H1 (cell line): ENCODE data around the gene SPG7. TPM values are rescaled to one million over a fixed set of nuclear protein-coding genes. Genes with fewer than 3 reads are reported as not detected.

Experiments
- CTCF ChIA-PET: fragments of 300-600 bp; sonication (Branson Sonifier 250); formaldehyde crosslinking; loops from one replicate; lab custom pipeline; 2021; ENCODE audit not compliant: partially characterized antibody; lab: Charles Lee
- POLR2A ChIA-PET: fragments of 300-600 bp; sonication (Branson Sonifier 250); formaldehyde crosslinking; loops from one replicate; lab custom pipeline; 2021; ENCODE audit warnings: inconsistent platforms; ENCODE audit not compliant: partially characterized antibody; lab: Charles Lee
- DNase-seq, 2 experiments: peaks; one replicate each; pipeline versions ENCODE4 v3.0.0 to v3.0.0-alpha.2; 2010 to 2022; ENCODE audit warnings: low spot score in 2 of 2, low read depth in 1 of 2, mixed read lengths in 1 of 2
- FAIRE-seq: peaks from 2 replicates; lab custom pipeline; 2011; peaks lifted over from hg19 to GRCh38; lab: Jason Lieb, UNC
- H2AFZ ChIP-seq: 2 replicates; pipeline ENCODE4 v1.8.1; 2012; ENCODE audit warnings: low read length, inconsistent platforms
- H2AK5ac ChIP-seq: 2 replicates; pipeline ENCODE4 v1.6.1; 2013; ENCODE audit warnings: low read depth, low read length
- H2BK120ac ChIP-seq: replicated peaks from 2 replicates; pipeline ENCODE3; 2013; ENCODE audit warnings: low read depth, low read length, inconsistent platforms
- H2BK12ac ChIP-seq: 2 replicates; pipeline ENCODE4 v1.6.1; 2013; ENCODE audit warnings: low read depth, low read length
- H2BK15ac ChIP-seq: 2 replicates; pipeline ENCODE4 v1.6.1; 2013; ENCODE audit warnings: low read length
- H2BK20ac ChIP-seq: 2 replicates; pipeline ENCODE4 v1.6.1; 2013; ENCODE audit warnings: low read length
- H2BK5ac ChIP-seq: 2 replicates; pipeline ENCODE4 v1.6.1; 2013; ENCODE audit warnings: low read depth, low read length
- H3K14ac ChIP-seq: 2 replicates; pipeline ENCODE4 v1.6.1; 2013; ENCODE audit warnings: inconsistent platforms; ENCODE audit not compliant: insufficient read length
- H3K18ac ChIP-seq: 2 replicates; pipeline ENCODE4 v1.6.1; 2013; ENCODE audit warnings: low read length; ENCODE audit errors: extremely low read depth
- H3K23ac ChIP-seq: 2 replicates; pipeline ENCODE4 v1.6.1; 2013; ENCODE audit warnings: inconsistent platforms; ENCODE audit not compliant: insufficient read length
- H3K23me2 ChIP-seq: 2 replicates; pipeline ENCODE4 v1.6.1; 2013; ENCODE audit warnings: low read depth, low read length
- H3K27ac ChIP-seq: 2 replicates; pipeline ENCODE4 v1.6.1; 2011; ENCODE audit warnings: low read depth, low read length, inconsistent platforms
- H3K27me3 ChIP-seq, 4 experiments: replicated peaks in 1 of 4; 1 replicate in 1 of 4; 2 replicates in 3 of 4; pipeline versions ENCODE4 v1.6.1 to v1.8.1; 2011 to 2013; ENCODE audit warnings: low read length in 3 of 4, mild to moderate bottlenecking in 3 of 4, inconsistent platforms in 2 of 4, mixed read lengths in 2 of 4, moderate library complexity in 1 of 4; ENCODE audit not compliant: control insufficient read depth in 3 of 4, insufficient read depth in 3 of 4; ENCODE audit errors: extremely low read depth in 1 of 4
- H3K36me3 ChIP-seq, 4 experiments: 2 replicates each; pipeline versions ENCODE4 v1.6.1 to v1.8.1; 2011 to 2013; ENCODE audit warnings: mild to moderate bottlenecking in 4 of 4, low read length in 3 of 4, moderate library complexity in 2 of 4, control low read depth in 1 of 4, inconsistent platforms in 1 of 4; ENCODE audit not compliant: insufficient read depth in 4 of 4, control insufficient read depth in 2 of 4
- H3K4ac ChIP-seq: replicated peaks from 2 replicates; pipeline ENCODE3; 2013; ENCODE audit warnings: low read length, low read depth, mixed read lengths, inconsistent platforms; ENCODE audit not compliant: insufficient read length
- H3K4me1 ChIP-seq, 4 experiments: replicated peaks in 1 of 4; 1 replicate in 1 of 4; 2 replicates in 3 of 4; pipeline versions ENCODE4 v1.6.1 to v1.8.1; 2011 to 2013; ENCODE audit warnings: low read length in 3 of 4, inconsistent platforms in 2 of 4, mixed read lengths in 1 of 4; ENCODE audit not compliant: insufficient read depth in 4 of 4, control insufficient read depth in 3 of 4
- H3K4me2 ChIP-seq, 2 experiments: 2 replicates each; pipeline versions ENCODE4 v1.6.1 to v1.8.1; 2011 to 2013; ENCODE audit warnings: low read depth in 2 of 2, low read length in 2 of 2, control low read depth in 1 of 2, inconsistent platforms in 1 of 2, mild to moderate bottlenecking in 1 of 2; ENCODE audit not compliant: insufficient read depth in 1 of 2
- H3K4me3 ChIP-seq, 4 experiments: fragments of 200-600, 300-600 bp in 1 of 4; sonication (generic), shearing (Covaris generic), sonication (Bioruptor Twin) in 1 of 4; 2 replicates each; pipeline versions ENCODE4 v1.5.1 to v1.8.1; 2011 to 2016; ENCODE audit warnings: low read length in 4 of 4, low read depth in 3 of 4, control low read depth in 2 of 4, inconsistent platforms in 2 of 4, mild to moderate bottlenecking in 2 of 4, mixed read lengths in 1 of 4, moderate library complexity in 1 of 4; ENCODE audit not compliant: insufficient read depth in 2 of 4; ENCODE audit errors: extremely low read depth in 1 of 4
- H3K56ac ChIP-seq: replicated peaks from 2 replicates; pipeline ENCODE3; 2013; ENCODE audit warnings: low read depth, mild to moderate bottlenecking, mixed read lengths, low read length, inconsistent platforms; ENCODE audit not compliant: insufficient read length
- H3K79me1 ChIP-seq: 2 replicates; pipeline ENCODE4 v1.6.1; 2013; ENCODE audit warnings: low read depth, low read length, control low read depth
- H3K79me2 ChIP-seq, 2 experiments: 2 replicates each; pipeline versions ENCODE4 v1.6.1 to v1.8.1; 2012 to 2013; ENCODE audit warnings: low read length in 2 of 2, mild to moderate bottlenecking in 2 of 2, inconsistent platforms in 1 of 2; ENCODE audit not compliant: insufficient read depth in 2 of 2, control insufficient read depth in 1 of 2
- H3K9ac ChIP-seq, 4 experiments: replicated peaks in 1 of 4; 1 replicate in 1 of 4; 2 replicates in 3 of 4; pipeline versions ENCODE4 v1.6.1 to v1.8.1; 2011 to 2013; ENCODE audit warnings: low read depth in 3 of 4, low read length in 3 of 4, control low read depth in 2 of 4, mild to moderate bottlenecking in 2 of 4, moderate library complexity in 2 of 4, inconsistent platforms in 1 of 4; ENCODE audit errors: extremely low read depth in 1 of 4
- H3K9me3 ChIP-seq, 2 experiments: 2 replicates each; pipeline versions ENCODE4 v1.6.1 to v1.8.1; 2012 to 2013; ENCODE audit warnings: mild to moderate bottlenecking in 2 of 2, moderate library complexity in 2 of 2, control low read depth in 1 of 2, inconsistent platforms in 1 of 2, low read depth in 1 of 2, low read length in 1 of 2, mixed read lengths in 1 of 2; ENCODE audit not compliant: insufficient read depth in 2 of 2
- H4K20me1 ChIP-seq, 2 experiments: replicated peaks in 1 of 2; 2 replicates each; pipeline versions ENCODE3 to v1.8.1; 2011 to 2013; ENCODE audit warnings: inconsistent platforms in 2 of 2, low read length in 2 of 2, mild to moderate bottlenecking in 1 of 2; ENCODE audit not compliant: insufficient read depth in 2 of 2, control insufficient read depth in 1 of 2
- H4K5ac ChIP-seq: 2 replicates; pipeline ENCODE4 v1.6.1; 2013; ENCODE audit warnings: low read length, low read depth, mixed read lengths, inconsistent platforms; ENCODE audit not compliant: insufficient read length
- H4K8ac ChIP-seq: 2 replicates; pipeline ENCODE4 v1.8.0; 2013; ENCODE audit warnings: mild to moderate bottlenecking, moderate library complexity, low read length, inconsistent platforms; ENCODE audit not compliant: insufficient read depth; ENCODE audit errors: extremely low read depth
- H4K91ac ChIP-seq: replicated peaks from 2 replicates; pipeline ENCODE3; 2013; ENCODE audit warnings: low read length, mixed read lengths, inconsistent platforms; ENCODE audit not compliant: insufficient read length
- CBX8 ChIP-seq: fragments of 300-800, 300-1000 bp; sonication (generic); IDR thresholded peaks from 2 replicates; pipeline ENCODE4 v1.7.1; 2016; ENCODE audit warnings: low read depth, low read length, borderline replicate concordance
- ZNF274 ChIP-seq: IDR thresholded peaks from 2 replicates; pipeline ENCODE4 v1.7.0; 2012; ENCODE audit warnings: low read length, borderline replicate concordance; ENCODE audit errors: extremely low read depth
- WGBS, 2 experiments: shearing (Covaris generic) in 1 of 2; methylation state at CpG; one replicate each; pipeline versions ENCODE4 v1.1.6 to v1.1.7; 2013 to 2015; ENCODE audit warnings: low lambda C conversion rate in 2 of 2, mixed read lengths in 2 of 2, inconsistent platforms in 1 of 2, low coverage in 1 of 2, missing lambda C conversion rate in 1 of 2; ENCODE audit not compliant: insufficient replicate concordance in 2 of 2, insufficient coverage in 1 of 2, insufficient read length in 1 of 2; ENCODE audit errors: extremely low coverage in 1 of 2, missing lambda C conversion rate in 1 of 2; 5-methylcytosine and 5-hydroxymethylcytosine counted together
- polyA plus RNA-seq, 7 experiments: library from polyadenylated mRNA; depleted of rRNA in 3 of 7; stranded (reverse) in 5 of 7; unstranded in 2 of 7; fragments of >200 nt in 5 of 7; fragments of 200-250 nt in 2 of 7; gene quantifications; 1 replicate in 5 of 7; 2 replicates in 1 of 7; 4 replicates in 1 of 7; pipeline versions ENCODE4 v1.2.1 to v1.2.3, GENCODE V29; 2011 to 2013; ENCODE audit warnings: missing spikeins in 2 of 7, mixed read lengths in 2 of 7
- total RNA-seq: library from RNA; stranded (reverse); fragmentation: NEBNext Ultra II Directional; extraction: Animal tissue kit (Norgen Biotek cat#: 25700); gene quantifications from 2 replicates; pipeline ENCODE4 v1.2.1, GENCODE V29; 2021

SPG7 gene
- total and polyA plus RNA-seq, 2 of the 8 experiments (the other 6 are each of a cell fraction or from before 2014, with no cell fraction given), result 72.1 to 113 TPM

GRCh38 chr16:89525146-89525913 lies 17.1 kb downstream of the SPG7 start:
- Histone ChIP-seq H3K14ac (no peak overlapping the region), H3K18ac (no peak overlapping the region), H2AK5ac (no peak overlapping the region), H3K79me1 (peaks cover 6% of the 10 kb centered on the region), H3K27ac (no peak overlapping the region), H3K4ac (no peak overlapping the region), H2BK5ac (no peak overlapping the region), H3K23ac (no peak overlapping the region), H2BK20ac (no peak overlapping the region), H3K36me3 (peaks cover 18 to 60% (median 46%) of the 10 kb centered on the region in 4 experiments), H3K9me3 (no peaks in the 10 kb centered on the region), H3K23me2 (no peaks in the 10 kb centered on the region), H3K27me3 (no peaks in the 10 kb centered on the region), H2BK12ac (no peak overlapping the region), H3K9ac (no peak overlapping the region), H3K4me2 (no peak overlapping the region), H2AFZ (no peak overlapping the region), H2BK15ac (no peak overlapping the region), H4K20me1 (peaks cover 6 to 9% of the 10 kb centered on the region in 2 experiments), H4K8ac (peak overlapping the region; percentile 48; the same call in 1 of the 2 replicates), H4K5ac (no peak overlapping the region), H3K4me1 (no peaks in the 10 kb centered on the region), H3K56ac (no peak overlapping the region), H3K4me3 (no peak overlapping the region), H2BK120ac (no peak overlapping the region), H3K79me2 (peaks cover 0 to 26% of the 10 kb centered on the region in 2 experiments; a peak in 2 of 4 replicates), H4K91ac (no peak overlapping the region)
- DNase-seq (no peak), FAIRE-seq (no peak)
- 92% methylated on average over 20 of the region's 20 CpGs; no CpG with 5 or more reads in 1 of the 2 experiments for WGBS, 2 experiments
- POLR2A ChIA-PET, result interaction anchor here (0.8 to 1.6 kb wide), 6 partner anchors 13 to 105 kb away, joined by 3 to 6 read pairs (median 3); no protein-coding TSS in a partner anchor
- CTCF ChIA-PET, result interaction anchor here (0.6 to 1.5 kb wide), 6 partner anchors 17 to 267 kb away, joined by 3 to 7 read pairs (median 4); no protein-coding TSS in a partner anchor
- TF ChIP-seq CBX8 (no peak), ZNF274 (no peak)
